ENCODE results near the gene GSG1L2. TPM values are rescaled to one million over a fixed set of nuclear protein-coding genes. Genes with fewer than 3 reads are reported as not detected.

GSG1L2 gene
- total and polyA plus RNA-seq, 2 donors (not counting 3 experiments of a cell fraction or from before 2014, with no cell fraction given), result not detected

GRCh38 chr17:9802697-9803096 is 19.2 kb downstream of the GSG1L2 start:
- Histone ChIP-seq H3K36me3 (ENCODE audit: control insufficient read depth in 2 of 2, extremely low read depth in 1 of 2, insufficient read depth in 2 of 2, low read length in 2 of 2) (no peaks in the 10 kb centered on the region), H3K9me3 (replicated peaks; ENCODE audit: control insufficient read depth, insufficient read depth, low read length) (peaks cover 9% of the 10 kb centered on the region), H3K4me2 (ENCODE audit: insufficient read depth, low read length) (no peak overlapping the region), H3K27ac (ENCODE audit: insufficient read depth, low read depth, low read length) (no peak overlapping the region), H3K27me3 (ENCODE audit: control insufficient read depth in 2 of 2, insufficient read depth in 2 of 2, low read length in 2 of 2) (no peaks in the 10 kb centered on the region), H3K4me1 (ENCODE audit: control insufficient read depth, extremely low read depth, insufficient read depth, low read length) (no peaks in the 10 kb centered on the region), H3K9ac (replicated peaks; ENCODE audit: extremely low read depth, insufficient read depth, low read length) (no peak overlapping the region), H4K20me1 (replicated peaks; ENCODE audit: control insufficient read depth, extremely low read depth, insufficient read depth, low read length) (no peaks in the 10 kb centered on the region), H3K4me3 (replicated peaks in 1 of 3; ENCODE audit: insufficient read depth in 1 of 3, low read depth in 1 of 3, low read length in 3 of 3) (no peak overlapping the region), H2AFZ (ENCODE audit: low read depth, low read length) (no peak overlapping the region), H3K9me1 (replicated peaks; ENCODE audit: control insufficient read depth, extremely low read depth, insufficient read depth, low read length) (no peaks in the 10 kb centered on the region), H3K79me2 (ENCODE audit: control insufficient read depth, insufficient read depth, low read length) (no peaks in the 10 kb centered on the region)
- ChIA-PET POLR2A (no interaction called here), CTCF (no interaction called here)
- BruUV-seq (replicated peaks), result no TSS peak
- TF ChIP-seq POLR2AphosphoS5 (IDR thresholded peaks at IDR 0.05; ENCODE audit: insufficient read depth, low read depth, low read length) (no peak), MAX (IDR thresholded peaks at IDR 0.05; ENCODE audit: insufficient read depth, insufficient read length) (no peak), CTCF (IDR thresholded peaks at IDR 0.05; ENCODE audit: extremely low read depth in 1 of 2, insufficient read depth in 1 of 2, low read depth in 1 of 2, low read length in 2 of 2) (no peak), GATA2 (IDR thresholded peaks at IDR 0.05; ENCODE audit: insufficient read depth, insufficient read length, low read depth, low read length) (no peak)
- FAIRE-seq (no peak), DNase-seq (ENCODE audit: low read depth, low spot score) (no peak)
- intact Hi-C loops (cut with micrococcal nuclease) (no loop called here), dilution Hi-C loops (cut with MboI; ENCODE audit: extremely low pct_ligation_motif_present, low sequenced_read_pairs) (no loop called here)

GRCh38 chr17:9802294-9802693 is 19.6 kb downstream of the GSG1L2 start:
- H2AFZ ChIP-seq (ENCODE audit: low read depth, low read length), result no peak overlapping the region
- no peaks in the 10 kb centered on the region for H3K36me3 ChIP-seq (ENCODE audit: control insufficient read depth in 2 of 2, extremely low read depth in 1 of 2, insufficient read depth in 2 of 2, low read length in 2 of 2)
- DNase-seq (ENCODE audit: low read depth, low spot score), result no peak
- no peak for FAIRE-seq
- H3K9me1 ChIP-seq (replicated peaks; ENCODE audit: control insufficient read depth, extremely low read depth, insufficient read depth, low read length), result no peaks in the 10 kb centered on the region
- ChIA-PET CTCF (no interaction called here), POLR2A (no interaction called here)
- H4K20me1 ChIP-seq (replicated peaks; ENCODE audit: control insufficient read depth, extremely low read depth, insufficient read depth, low read length), result no peaks in the 10 kb centered on the region
- no peaks in the 10 kb centered on the region for H3K4me1 ChIP-seq (ENCODE audit: control insufficient read depth, extremely low read depth, insufficient read depth, low read length)
- no peaks in the 10 kb centered on the region for H3K79me2 ChIP-seq (ENCODE audit: control insufficient read depth, insufficient read depth, low read length)
- H3K4me3 ChIP-seq (replicated peaks in 1 of 3; ENCODE audit: insufficient read depth in 1 of 3, low read depth in 1 of 3, low read length in 3 of 3), result no peak overlapping the region
- intact Hi-C loops (cut with micrococcal nuclease) (no loop called here), dilution Hi-C loops (cut with MboI; ENCODE audit: extremely low pct_ligation_motif_present, low sequenced_read_pairs) (no loop called here)
- H3K27me3 ChIP-seq (ENCODE audit: control insufficient read depth in 2 of 2, insufficient read depth in 2 of 2, low read length in 2 of 2), result no peaks in the 10 kb centered on the region
- TF ChIP-seq MAX (IDR thresholded peaks at IDR 0.05; ENCODE audit: insufficient read depth, insufficient read length) (no peak), POLR2AphosphoS5 (IDR thresholded peaks at IDR 0.05; ENCODE audit: insufficient read depth, low read depth, low read length) (no peak), MYC (IDR thresholded peaks at IDR 0.05; ENCODE audit: low read depth, low read length) (no peak), JUN (IDR thresholded peaks at IDR 0.05; ENCODE audit: borderline replicate concordance, insufficient read depth, insufficient read length, low read depth) (no peak), GATA2 (IDR thresholded peaks at IDR 0.05; ENCODE audit: insufficient read depth, insufficient read length, low read depth, low read length) (no peak)
- no TSS peak for BruUV-seq (replicated peaks)
- no peak overlapping the region for H3K27ac ChIP-seq (ENCODE audit: insufficient read depth, low read depth, low read length)
- H3K9me3 ChIP-seq (replicated peaks; ENCODE audit: control insufficient read depth, insufficient read depth, low read length), result peaks cover 7% of the 10 kb centered on the region
- no peak overlapping the region for H3K9ac ChIP-seq (replicated peaks; ENCODE audit: extremely low read depth, insufficient read depth, low read length)
- no peak overlapping the region for H3K4me2 ChIP-seq (ENCODE audit: insufficient read depth, low read length)
